ENCODE results near the gene LAMB4. TPM values are rescaled to one million over a fixed set of nuclear protein-coding genes. Genes with fewer than 3 reads are reported as not detected.

Gene LAMB4
- total and polyA plus RNA-seq, 8 donors, result 0.22 to 0.78 (median 0.50) TPM

DNA sequence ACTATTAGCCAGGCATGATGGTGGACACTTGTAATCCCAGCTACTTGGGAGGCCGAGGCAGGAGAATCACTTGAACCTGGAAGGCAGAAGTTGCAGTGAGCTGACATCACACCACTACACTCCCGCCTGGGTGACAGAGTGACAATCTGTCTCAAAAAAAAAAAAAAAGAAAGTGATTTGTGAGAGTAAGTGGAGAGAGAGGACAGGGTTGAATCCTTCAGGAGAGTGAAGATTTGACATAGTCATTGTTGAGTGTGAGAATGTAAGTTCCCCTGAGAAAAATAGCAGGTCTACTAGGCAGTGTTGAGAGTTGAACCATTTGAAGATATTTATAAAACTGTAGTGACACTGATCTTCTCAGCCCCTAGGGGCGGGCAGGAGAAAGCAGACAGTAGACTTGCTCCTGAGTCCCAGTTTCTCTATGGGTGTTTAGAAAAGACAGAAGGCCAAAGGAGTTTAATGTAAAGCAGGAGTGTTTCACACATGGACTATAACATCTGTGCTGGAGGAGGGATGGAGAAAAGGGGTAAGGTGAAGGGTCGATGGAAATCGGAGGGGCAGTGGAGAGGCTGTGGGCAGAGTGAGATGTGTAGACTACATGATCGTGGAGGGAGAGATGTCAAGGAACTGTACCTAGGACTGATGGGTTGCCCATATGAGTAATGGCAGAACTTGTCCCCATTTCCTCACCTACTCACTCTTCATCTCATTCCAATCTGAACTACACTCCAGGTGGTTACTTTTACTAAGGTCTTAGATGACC lies 13.7 kb upstream of the LAMB4 start:
- Histone ChIP-seq H3K27me3 (no peaks in the 10 kb centered on the region), H3K9me3 (peaks cover 0 to 3% (median 0%) of the 10 kb centered on the region in 4 donors), H3K36me3 (no peaks in the 10 kb centered on the region), H3K4me3 (no peak overlapping the region), H3K27ac (no peak overlapping the region), H3K4me1 (no peaks in the 10 kb centered on the region)
- no peak for FAIRE-seq
- ATAC-seq, result no peak
- intact Hi-C loops (cut with DNase I), result no loop called here
- DNase-seq, result no peak
- TF ChIP-seq, protein P1, sequence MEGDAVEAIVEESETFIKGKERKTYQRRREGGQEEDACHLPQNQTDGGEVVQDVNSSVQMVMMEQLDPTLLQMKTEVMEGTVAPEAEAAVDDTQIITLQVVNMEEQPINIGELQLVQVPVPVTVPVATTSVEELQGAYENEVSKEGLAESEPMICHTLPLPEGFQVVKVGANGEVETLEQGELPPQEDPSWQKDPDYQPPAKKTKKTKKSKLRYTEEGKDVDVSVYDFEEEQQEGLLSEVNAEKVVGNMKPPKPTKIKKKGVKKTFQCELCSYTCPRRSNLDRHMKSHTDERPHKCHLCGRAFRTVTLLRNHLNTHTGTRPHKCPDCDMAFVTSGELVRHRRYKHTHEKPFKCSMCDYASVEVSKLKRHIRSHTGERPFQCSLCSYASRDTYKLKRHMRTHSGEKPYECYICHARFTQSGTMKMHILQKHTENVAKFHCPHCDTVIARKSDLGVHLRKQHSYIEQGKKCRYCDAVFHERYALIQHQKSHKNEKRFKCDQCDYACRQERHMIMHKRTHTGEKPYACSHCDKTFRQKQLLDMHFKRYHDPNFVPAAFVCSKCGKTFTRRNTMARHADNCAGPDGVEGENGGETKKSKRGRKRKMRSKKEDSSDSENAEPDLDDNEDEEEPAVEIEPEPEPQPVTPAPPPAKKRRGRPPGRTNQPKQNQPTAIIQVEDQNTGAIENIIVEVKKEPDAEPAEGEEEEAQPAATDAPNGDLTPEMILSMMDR (IDR thresholded peaks at IDR 0.05), result no peak
- 92 to 98% methylated on average over 6 of the region's 6 CpGs for WGBS, 2 donors

DNA sequence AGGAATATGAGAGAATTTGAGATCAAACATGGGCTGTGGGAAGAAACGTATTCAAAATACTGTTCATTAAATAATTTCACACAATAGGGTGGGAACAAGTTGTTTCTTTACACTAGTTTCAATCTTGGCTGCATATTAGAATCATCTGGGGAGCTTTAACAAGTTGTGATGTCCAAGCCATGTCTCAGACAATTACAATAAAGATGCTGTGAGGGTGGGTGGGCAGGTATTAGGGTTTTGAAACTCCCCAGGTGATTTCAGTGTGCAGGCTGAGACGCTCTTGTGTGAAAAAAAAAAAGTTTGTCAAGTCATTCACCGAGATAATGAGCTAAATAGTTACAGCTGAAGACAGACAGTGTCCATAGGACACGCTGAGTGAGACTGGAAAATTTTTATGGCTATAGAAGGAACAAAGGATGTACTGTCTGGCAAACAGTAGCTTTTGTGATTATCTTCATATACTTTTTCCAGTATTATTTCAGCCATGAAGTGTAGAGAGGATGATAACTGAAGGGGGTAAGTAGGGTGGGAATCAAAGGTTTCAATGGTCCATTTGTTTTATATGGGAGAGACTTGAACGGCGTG lies 12.6 kb upstream of the LAMB4 start:
- no peak overlapping the region for H3K4me3 ChIP-seq
- no peak for DNase-seq
- H3K9me3 ChIP-seq, result no peaks in the 10 kb centered on the region
- WGBS, 2 donors, result 76 to 79% methylated on average over 6 of the region's 6 CpGs
- no peaks in the 10 kb centered on the region for H3K4me1 ChIP-seq
- intact Hi-C loops (cut with DNase I), result no loop called here
- H3K36me3 ChIP-seq, result no peaks in the 10 kb centered on the region
- no peaks in the 10 kb centered on the region for H3K27me3 ChIP-seq
- FAIRE-seq, result no peak
- TF ChIP-seq, protein P1 (IDR thresholded peaks at IDR 0.05), result no peak
- no peak overlapping the region for H3K27ac ChIP-seq
- ATAC-seq, result no peak

DNA sequence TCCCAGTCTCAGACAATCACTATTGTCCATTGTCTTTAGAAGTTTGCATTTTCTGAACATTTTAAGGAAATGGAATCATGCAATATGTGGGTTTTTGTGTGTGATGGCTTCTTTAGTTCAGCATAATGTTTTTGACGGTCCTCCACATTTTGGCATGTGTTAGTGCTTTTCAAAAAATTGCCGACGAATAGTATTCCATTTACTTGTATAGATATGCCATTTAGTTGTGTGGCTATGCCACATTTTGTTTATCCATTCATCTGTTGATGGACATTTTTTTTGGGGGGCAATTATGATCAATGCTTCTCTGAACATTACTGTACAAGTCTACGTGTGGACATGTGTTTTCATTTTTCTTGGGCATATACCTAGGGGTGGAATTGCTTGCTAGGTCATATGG lies 12.0 kb upstream of the LAMB4 start:
- no peak for FAIRE-seq
- H3K9me3 ChIP-seq, result no peaks in the 10 kb centered on the region
- no peak overlapping the region for H3K27ac ChIP-seq
- no peak for DNase-seq
- H3K27me3 ChIP-seq, result no peaks in the 10 kb centered on the region
- intact Hi-C loops (cut with DNase I), result no loop called here
- H3K4me3 ChIP-seq, result no peak overlapping the region
- no peaks in the 10 kb centered on the region for H3K4me1 ChIP-seq
- no peaks in the 10 kb centered on the region for H3K36me3 ChIP-seq
- ATAC-seq, result no peak
- 89 to 90% methylated on average over 4 of the region's 4 CpGs for WGBS, 2 donors
- TF ChIP-seq, protein P1 (IDR thresholded peaks at IDR 0.05), result no peak

DNA sequence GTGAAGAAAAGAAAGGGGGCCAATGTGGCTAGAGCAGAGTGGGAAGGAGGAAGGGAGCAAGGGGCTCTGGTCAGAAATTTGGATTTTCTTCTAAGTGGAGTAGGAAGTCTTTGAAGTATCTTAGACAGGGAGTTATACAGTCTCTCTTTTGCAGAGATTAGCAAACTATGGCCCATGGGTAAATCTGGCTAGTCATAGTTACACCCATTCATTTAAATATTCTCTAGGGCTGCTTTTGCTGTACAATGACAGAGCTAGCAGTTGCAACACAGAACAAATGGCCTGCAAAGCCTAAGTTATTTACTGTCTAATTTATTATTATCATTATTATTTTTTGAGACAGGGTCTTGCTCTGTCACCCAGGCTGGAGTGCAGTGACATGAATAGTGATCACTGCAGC lies 10.5 kb upstream of the LAMB4 start:
- ATAC-seq (no peak), FAIRE-seq (no peak), DNase-seq (no peak)
- Histone ChIP-seq H3K36me3 (no peaks in the 10 kb centered on the region), H3K27ac (no peak overlapping the region), H3K9me3 (no peaks in the 10 kb centered on the region), H3K4me1 (no peaks in the 10 kb centered on the region), H3K27me3 (no peaks in the 10 kb centered on the region), H3K4me3 (no peak overlapping the region)
- TF ChIP-seq, protein P1 (IDR thresholded peaks at IDR 0.05), result no peak
- intact Hi-C loops (cut with DNase I), result no loop called here

DNA sequence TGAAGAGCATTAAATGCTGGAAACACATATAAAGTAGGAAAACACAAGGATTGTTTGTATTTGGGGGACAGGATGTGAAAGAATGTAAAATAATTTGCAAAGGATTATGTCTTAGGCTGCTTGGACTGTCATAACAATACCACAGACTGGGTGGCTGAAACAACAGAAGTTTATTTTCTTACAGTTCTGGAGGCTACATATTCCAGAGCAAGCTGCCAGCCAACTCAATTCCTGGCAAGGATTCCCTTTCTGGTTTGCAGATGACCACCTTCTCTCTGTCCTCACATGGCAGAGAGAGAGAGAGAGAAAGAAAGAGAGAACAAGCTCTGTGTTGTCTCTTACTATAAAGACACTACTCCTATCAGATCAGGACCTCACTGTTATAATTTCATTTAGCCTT lies 8.8 kb upstream of the LAMB4 start:
- no peaks in the 10 kb centered on the region for H3K4me1 ChIP-seq
- H3K27me3 ChIP-seq, result no peaks in the 10 kb centered on the region
- ATAC-seq (no peak), FAIRE-seq (no peak), DNase-seq (no peak)
- TF ChIP-seq, protein P1 (IDR thresholded peaks at IDR 0.05), result no peak
- intact Hi-C loops (cut with DNase I), result no loop called here
- no peak overlapping the region for H3K27ac ChIP-seq
- H3K36me3 ChIP-seq, result no peaks in the 10 kb centered on the region
- no peaks in the 10 kb centered on the region for H3K9me3 ChIP-seq
- H3K4me3 ChIP-seq, result no peak overlapping the region

All from pancreas (tissue), 10 donors.